Islet precursor cell (in vitro differentiated cells): ENCODE measurements around the gene BANP.
A peak's percentile ranks its signal among the peaks of the same experiment; 100 is the strongest.
"Not testable (repeated sequence)": the region's sequence is repeated elsewhere in the genome, so short reads cannot be mapped to it uniquely, and the experiment has no call there.

Source experiments
- DNase-seq: peaks from one replicate; pipeline ENCODE4 v3.0.0-alpha.2; 2018

The BANP gene

DNA sequence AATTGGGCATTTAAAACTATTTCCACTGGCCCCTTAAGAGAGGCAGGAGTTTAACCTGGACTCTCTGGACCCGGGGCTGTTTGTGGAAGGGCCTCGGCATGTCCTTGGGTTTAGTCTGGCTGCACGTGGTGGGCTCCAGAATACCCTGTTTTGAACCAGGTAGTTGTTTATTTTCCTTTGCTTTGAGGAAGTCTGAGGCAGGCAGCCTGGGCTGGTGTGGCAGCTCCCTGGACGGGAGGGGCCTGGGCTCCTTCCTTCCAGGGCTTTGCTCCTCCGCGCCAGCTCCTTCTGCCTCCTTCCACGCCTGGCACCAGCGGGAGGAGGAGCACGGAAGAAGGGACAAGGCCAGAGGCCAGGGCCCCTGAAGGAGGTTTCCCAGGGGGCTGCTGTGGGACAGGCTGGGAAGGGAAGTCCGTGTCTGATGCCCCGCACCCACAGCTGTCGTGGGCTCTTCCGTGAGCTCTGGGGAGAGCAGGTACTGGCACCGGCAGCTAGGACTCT lies 15.5 kb downstream of the BANP start:
- DNase-seq = peak; percentile 44

GRCh38 chr16:87968541-87968940 lies 17.3 kb downstream of the BANP start:
- peak; percentile 43 for DNase-seq

DNA sequence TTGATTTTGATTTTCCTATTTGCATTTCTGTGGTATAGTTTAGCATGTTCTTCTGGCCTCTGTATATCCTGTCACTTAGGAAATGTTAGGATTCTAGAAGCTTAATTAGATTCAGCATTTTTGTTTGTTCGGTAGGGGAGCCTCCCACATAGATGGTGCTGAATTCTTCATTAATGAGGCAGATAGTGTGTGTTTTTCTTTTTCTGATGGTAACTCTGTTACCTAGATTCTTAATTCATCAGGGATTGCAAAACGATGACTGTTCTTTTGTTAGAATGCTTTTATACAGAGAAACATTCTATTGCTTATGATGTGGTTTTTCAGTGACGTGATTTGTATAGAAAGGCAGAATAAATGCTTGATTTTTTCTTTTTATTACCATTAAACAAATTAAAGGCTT lies 19.0 kb downstream of the BANP start:
- DNase-seq = peak; percentile 3

DNA sequence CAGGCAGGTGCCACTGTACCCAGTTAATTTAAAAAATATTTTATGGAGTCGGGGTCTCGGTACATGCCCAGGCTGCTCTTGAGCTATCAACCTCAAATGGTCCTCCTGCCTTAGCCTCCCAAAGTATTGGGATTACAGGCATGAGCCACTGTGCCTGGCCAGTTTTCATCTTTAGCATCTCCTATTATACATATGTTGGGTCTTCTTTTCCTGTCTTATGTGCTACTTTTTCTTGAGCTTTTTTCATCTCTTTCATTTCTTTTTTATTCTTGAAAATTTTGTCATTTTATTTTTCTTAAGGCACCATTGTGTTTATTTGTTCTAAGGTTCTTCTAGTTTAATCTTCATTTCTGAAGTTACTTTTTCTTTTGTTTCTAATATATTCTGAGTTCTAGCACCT lies 20.7 kb downstream of the BANP start:
- DNase-seq = no peak

DNA sequence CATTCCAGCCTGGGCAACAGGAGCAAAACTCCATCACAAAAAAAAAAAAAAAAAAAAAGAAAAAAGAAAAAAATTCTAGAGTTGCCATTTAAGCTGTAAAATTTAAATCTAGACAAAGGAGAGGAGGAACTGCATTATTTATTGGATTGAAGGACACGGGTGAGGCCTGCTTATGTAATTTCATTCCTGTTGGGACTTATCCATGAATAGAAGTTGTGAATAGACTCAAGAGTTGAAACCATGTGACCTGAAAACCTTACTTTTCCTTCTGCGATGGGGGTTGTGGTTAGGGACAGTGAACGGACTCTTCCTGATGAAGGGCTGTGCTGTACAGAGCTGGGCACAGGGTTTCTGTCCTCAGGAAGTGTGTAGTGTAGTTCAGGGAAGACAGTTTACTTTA lies 22.5 kb downstream of the BANP start:
- DNase-seq = peak; percentile 8

DNA sequence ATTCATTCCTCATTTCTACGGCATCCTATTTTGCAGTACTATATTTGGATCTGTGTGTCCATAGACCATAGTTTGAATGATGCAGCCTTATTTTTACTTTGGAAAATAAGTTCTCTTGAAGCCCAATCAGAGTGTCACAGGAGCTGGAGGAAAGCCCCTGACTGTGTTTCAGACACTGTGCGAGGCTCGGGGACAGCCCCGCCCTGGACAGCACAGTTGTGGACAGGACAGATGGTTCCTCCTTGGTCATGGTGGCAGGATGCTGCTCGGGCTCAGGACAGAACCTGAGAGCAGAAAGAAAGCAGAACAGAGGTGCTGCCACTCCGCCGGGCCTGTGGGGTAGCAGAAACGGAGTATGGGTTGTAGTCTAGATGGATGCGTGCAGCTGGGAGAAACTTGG lies 22.9 kb downstream of the BANP start:
- DNase-seq = no peak

GRCh38 chr16:87976665-87977064 lies 25.4 kb downstream of the BANP start:
- no peak for DNase-seq

DNA sequence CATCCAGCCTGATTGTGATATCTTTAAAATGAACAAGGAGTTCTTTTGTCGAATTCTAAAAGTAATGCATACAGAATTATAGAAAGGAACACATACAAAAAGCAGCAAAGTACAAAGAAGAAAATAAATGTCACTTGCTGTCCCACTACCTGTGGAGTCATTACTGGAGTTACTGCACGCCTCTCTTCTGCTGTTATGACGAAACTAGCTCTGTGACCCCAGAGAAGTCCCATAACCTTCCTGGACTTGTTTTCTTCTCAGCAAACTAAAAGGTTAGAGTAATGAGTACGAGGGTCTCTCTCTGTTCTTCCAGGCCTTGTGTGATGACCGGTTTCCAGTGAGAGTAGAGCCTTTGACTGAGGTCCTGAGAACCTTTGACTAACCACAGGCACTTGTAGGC lies 26.9 kb downstream of the BANP start:
- no peak for DNase-seq

DNA sequence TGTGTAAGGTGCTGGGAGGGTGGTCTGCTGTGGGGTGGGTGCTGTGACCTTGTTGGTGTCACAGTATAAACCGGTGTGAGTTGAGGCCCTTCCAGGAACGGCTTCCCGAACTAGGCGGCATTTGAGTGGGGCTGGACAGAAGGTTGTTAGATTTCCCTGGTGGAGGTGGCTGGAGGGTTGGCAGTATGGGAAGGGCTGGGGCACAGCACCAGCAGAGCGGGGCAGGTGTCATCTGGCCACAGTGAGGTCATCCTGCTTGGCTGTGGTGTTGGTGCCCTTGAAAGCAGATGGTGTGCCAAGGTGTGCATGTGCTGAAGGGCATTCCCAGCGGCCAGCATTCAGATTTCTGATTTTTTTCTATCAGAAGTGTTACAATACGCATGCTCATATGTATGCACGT lies 28.1 kb downstream of the BANP start:
- DNase-seq = peak; percentile 37

DNA sequence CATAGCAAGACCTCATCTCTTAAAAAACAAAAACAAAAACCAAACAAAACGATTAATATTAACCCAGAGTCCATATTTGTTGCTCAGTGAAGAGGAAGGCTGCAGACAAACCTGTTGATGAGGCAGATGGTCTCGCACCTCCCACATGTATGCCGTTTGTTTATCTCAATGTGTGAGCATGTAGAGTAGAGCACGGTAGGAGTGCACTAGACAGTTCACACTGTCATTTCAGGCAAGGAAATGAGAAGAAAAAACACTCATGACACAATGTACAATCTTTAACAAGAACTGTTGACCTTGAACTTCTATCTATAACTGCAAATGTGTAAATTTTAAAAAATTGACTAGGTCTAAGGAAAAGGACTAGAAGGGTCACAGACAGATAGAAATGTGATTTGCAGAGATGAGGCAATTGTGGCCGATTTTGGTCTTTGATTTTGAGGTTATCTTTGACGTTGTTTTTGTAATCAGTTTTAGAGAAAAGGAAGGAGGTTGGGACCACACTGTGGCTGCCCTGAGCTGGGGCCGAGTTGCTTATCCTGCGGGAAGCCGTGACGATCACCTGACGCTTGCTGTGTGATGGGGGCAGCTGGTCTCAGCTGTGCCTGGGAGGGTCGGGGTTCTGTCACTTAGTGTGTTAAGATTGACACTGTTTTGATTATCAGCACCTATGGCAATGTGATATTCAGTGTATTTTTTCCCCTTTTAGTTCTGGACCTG lies 28.8 kb downstream of the BANP start:
- peak; percentile 9 for DNase-seq

GRCh38 chr16:87981376-87981775 lies 30.1 kb downstream of the BANP start:
- peak; percentile 2 for DNase-seq

GRCh38 chr16:87982581-87983041 lies 31.4 kb downstream of the BANP start:
- DNase-seq = no peak

- peak; percentile 48 for DNase-seq
These were observed 32.0 kb downstream of the BANP start for GRCh38 chr16:87983072-87983736.

DNA sequence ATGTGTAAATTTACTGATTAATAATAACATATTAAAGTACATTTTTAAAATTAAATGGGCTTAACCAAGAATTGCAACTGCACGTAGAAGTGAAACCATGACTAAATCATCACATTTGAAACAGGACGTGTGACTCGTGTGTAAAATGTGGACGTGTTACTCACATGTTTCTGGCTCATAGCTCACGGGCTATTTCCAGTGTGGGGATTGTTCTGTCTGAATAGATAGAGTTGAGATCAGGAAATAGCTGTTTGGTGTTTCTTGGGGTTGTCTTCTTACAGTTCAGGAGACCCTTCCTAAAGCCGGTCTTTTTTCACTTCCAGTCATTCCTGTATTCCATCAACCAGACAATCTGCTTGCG lies 32.5 kb downstream of the BANP start:
- not testable (repeated sequence) for DNase-seq

GRCh38 chr16:87984180-87984579 lies 32.9 kb downstream of the BANP start:
- DNase-seq = not testable (repeated sequence)

- no peak for DNase-seq
These were observed 33.5 kb downstream of the BANP start for GRCh38 chr16:87984632-87985267.

GRCh38 chr16:87985493-87985892 lies 34.3 kb downstream of the BANP start:
- not testable (repeated sequence) for DNase-seq

- peak; percentile 75 for DNase-seq
These were observed 35.2 kb downstream of the BANP start for GRCh38 chr16:87986361-87986849.

DNA sequence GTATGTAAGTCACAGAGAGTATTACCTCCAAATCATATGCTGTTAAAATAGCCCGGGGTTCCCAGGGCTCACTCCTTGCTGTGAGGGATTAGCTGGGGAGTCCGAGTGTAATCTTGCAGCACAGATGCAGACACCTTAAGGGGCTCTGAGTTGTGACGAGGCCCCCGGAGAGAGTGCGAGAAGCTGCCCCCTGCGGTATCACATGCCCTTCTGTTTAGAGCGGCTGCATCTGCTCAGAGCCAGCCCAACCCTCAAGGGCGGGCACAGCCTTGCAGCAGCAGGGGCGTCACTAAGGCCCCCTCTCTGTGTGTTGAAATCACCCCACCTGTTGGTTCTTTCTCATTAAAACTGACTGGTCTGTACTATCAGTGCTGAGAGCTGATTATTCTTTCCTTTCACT lies 37.4 kb downstream of the BANP start:
- not testable (repeated sequence) for DNase-seq

DNA sequence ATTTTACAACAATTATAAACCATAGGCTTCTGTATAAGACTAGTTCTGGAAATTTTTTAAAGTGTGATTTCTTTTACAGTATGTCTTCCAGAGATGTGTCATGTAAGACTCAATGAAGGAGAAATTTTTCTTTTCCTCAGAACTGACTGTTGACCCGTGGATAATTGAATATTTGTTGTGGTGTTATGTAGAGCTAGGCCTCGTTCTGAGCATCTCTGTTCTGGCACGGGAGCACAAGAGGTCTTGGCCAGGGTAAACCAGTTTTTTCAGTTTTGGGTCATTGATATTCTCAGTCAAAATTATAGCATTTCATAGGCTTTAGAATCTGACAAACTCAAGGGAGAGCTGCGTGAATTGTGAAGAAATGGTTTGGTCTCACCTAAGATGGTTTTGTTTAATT lies 39.0 kb downstream of the BANP start:
- DNase-seq = peak; percentile 3

DNA sequence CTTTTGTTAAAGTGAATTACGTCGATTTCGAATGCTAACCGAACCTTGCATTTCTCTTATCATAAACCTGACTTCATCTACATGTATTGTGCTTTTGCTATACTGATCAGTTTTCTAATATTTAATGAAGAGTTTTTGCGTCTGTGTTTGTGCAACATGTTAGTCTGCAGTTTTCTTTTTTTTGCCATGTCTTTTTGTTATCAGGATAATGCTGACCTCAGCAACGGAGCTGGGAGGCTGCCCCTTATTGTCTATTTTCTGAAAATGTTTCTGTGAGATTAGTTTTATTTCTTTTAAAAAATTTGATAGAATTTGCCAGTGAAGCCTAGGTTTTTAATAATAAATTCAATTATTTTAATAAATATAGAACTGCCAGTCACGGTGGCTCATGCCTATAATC lies 40.9 kb downstream of the BANP start:
- DNase-seq = not testable (repeated sequence)

DNA sequence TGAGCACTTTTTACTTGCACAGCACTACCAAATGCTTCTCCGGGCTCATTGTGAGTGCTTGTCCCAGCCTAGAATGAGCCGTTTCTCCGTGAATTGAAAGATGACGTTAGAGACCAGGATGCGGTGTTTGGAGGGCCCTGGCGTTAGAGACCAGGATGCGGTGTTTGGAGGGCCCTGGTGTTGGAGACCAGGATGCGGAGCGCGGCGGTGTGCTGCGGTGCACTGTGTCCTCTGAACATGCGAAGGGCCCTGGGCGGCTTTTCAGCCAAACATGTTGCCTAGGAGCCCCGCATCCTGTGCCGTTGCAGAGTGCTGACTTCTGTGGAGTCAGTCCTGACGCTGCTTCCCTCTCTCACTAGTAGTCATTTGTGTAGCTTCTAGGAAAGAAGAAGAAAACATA lies 42.7 kb downstream of the BANP start:
- DNase-seq = peak; percentile 35

GRCh38 chr16:87995644-87996043 lies 44.4 kb downstream of the BANP start:
- peak; percentile 40 for DNase-seq
